SW 1271 (cell line): ENCODE results near the gene RPL37A.
"Not testable (repeated sequence)": the region's sequence is repeated elsewhere in the genome, so short reads cannot be mapped to it uniquely, and the experiment has no call there.

ENCODE experiments used
- DNase-seq, 2 experiments: peaks; one replicate each; lab custom pipeline; 2025; lab: John Stamatoyannopoulos, UW

Gene RPL37A

DNA sequence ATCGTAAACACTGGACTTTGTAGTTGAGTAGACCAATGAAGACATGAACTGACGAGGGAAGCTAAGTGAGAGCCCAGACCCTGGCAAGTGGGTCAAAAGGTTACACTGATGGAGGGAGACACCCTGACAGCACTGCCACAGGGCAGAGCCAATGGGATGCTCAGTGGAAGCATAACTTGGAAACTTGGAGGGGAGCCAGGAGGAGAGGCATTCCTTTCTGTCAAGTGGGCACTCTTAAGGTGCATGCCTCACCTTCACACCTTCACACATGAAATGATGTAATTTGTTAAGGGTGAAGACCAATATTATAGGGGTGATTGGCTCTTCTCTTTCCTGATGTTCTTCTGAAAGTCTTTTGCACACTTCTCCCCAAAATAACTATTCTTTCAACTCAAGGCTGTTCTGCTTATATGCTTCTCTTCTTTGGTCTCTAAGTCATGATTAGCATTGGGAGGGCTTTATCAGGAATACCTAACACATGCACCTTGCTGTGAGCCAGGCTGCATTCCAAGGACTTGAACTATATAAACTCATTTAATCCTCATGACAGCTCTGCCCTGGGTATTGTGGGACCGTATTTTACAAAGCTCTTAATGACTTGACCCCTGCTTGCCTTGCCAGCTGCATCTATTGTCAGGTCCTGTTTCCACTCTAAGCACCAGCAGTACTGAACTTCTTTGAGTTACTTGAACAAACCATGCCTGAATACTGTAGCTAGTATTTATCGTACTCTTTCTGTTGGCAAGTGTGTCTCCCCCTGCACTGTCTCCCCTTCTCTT is 19.0 kb downstream of the RPL37A start:
- no peak for DNase-seq

DNA sequence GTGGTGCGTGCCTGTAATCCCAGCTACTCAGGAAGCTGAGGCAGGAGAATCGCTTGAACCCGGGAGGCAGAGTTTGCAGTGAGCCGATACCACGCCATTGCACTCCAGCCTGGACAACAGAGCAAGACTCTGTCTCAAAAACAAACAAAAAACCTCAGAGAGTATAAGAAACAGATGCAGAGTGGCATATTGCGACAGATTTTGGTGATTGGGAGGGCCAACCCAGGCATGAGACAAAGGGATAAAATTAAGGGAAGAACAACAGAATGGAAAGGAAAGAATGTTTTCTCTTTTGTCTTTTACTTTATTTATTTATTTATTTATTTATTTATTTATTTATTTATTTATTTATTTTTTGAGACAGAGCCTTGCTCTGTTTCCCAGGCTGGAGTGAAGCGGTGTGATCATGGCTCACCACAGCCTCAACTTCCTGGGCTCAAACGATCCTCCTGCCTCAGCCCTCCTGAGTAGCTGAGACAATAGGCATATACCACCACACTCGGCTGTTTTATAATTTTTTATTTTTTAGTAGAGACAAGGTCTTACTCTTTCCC is 20.0 kb downstream of the RPL37A start:
- not testable (repeated sequence) for DNase-seq

DNA sequence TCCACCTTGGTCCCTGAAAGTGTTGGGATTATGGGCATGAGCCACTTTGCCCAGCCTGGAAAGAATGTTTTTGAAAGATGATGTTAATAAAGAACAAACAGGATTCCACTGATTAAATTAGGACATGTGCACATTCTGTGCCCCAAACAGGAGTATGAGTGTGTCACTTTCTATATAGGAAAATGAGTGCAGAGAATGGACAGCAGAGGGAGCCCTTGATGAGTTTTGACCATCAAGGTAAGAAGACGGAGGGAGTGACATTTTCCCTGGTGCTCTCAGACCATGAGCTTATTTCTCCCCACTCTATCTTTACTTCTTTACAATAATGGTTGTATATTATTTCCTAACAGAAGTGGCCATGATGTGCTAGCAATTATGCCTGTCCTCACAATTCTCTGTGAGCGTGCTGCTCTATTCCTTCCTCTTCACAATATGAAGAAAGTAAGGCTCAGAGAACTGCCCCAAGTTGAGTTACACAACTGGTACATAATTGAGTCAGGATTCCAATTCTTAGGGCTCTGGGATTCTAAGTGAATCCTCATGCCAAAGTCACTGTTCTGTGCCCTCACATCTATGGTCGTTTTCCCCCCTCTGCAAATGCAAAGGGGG is 20.6 kb downstream of the RPL37A start:
- DNase-seq = peak; percentile 29 to 65

DNA sequence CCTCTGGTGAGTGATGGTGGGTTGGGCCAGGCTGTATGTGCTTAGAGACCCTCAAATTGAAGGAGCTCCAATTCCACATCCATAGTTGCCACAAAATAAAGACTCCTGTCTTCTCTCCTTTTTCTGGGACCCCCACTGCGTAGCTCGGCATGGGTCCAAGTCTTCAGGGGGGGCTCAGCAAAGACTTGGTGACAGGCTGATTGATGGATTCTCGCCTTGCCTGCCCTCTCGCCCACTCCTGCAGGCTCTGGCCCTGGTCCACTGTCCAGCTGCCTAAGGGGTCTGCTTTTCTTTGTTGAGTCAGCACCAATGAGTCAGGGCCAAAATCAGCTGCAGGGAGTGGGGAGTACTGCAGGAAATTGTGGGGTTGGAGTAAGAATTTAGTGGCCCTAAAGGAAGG is 21.5 kb downstream of the RPL37A start:
- no peak for DNase-seq

DNA sequence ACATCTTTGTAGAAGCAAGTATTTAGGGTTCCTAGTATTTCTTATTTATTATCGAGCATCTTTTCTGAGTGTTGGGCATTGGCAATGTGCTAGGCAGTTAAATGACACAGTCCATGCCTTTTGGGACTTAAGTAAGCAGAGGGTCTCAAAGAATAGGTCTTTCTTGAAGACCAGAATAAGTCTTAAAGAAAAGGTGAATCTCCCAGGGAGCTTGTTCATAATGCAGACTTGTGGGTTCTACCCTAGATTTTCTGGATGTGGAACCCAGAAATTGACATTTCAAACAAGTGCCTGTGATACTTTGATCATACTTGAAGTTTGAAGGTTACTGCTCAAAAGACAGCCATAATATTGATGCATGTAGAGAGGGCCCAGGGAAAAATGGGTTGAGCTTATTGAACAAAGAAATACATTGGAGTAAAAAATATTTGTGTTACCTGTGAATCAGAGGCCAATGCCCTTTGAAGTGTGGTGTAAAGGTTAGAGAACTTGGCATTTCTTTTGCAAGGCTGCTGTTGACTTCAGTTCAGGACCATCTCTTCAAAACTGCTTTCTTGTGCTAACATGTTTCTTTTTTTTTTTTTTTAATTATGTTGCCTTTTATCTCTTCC is 24.4 kb downstream of the RPL37A start:
- DNase-seq = no peak

DNA sequence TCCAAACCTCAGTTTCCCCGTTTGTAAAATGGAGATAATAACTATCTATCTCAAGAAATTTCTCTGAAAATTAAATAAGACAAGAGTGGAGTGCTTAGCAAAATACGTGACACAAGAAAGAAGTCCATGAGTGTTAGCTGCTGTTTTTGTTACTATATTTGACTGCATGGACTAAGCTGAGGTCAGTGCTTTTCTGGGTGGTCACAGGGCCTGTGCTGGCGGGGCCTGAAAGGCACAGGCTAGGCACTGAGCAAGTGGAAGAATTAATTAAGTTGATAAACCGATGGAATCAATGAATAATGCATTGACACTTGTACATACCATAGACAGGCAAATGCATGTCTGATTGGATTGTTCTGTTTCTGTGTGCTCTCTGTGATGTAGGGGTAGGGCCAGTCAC is 27.3 kb downstream of the RPL37A start:
- DNase-seq = no peak

DNA sequence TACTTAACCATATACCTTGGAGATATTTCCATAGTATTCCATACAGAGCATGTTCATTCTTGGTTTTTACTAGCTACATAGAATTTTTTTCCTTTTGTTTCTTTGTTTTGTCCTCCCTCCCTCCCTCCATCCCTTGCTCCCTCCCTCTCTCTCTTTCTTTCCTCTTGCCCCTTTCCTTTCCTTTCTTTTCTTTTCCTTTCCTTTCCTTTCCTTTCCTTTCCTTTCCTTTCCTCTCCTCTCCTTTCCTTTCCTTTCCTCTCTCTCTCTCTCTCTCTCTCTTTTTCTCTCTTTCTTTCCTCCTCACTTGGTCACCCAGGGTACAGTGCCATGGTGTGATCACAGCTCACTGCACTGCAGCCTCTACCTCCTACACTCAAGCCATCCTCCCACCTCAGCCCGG is 28.3 kb downstream of the RPL37A start:
- DNase-seq = no peak

DNA sequence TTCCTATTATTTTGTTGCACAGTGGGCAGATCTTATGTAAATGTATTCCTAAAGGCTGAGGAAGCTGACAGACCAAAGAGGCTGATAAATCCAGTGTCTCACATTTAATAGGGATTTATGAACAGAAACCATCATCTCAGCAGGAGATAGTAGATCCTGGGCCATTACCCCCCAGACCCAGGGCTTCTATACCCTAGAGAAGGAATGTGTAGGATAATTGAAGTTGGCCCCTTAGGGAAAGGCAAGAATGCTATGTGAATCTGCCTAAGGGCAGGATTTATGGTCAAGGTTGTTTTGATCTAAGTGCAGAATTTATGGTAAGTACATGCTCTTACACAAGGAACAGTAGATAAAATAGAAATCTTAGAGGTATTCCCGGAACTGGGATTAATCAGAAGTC is 29.0 kb downstream of the RPL37A start:
- DNase-seq = no peak

DNA sequence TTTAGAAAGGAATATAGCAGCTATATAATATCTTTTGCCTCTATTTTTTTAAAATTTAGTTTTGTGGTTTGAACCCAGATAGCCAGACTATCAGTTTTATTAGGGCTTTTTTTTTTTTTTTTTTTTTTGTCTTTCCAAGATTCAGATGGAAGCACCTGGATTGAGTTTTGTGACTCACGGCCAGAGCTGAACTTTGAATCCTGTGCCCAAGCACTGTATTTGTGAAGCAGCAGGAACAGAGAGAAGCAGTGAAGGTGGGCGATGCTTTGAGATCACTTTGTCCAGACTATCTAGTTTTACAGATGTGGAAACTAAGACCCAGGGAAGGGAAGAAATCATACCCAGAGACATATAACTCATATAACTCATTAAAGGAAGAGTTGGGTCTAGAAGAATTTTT is 33.9 kb downstream of the RPL37A start:
- DNase-seq = no peak

DNA sequence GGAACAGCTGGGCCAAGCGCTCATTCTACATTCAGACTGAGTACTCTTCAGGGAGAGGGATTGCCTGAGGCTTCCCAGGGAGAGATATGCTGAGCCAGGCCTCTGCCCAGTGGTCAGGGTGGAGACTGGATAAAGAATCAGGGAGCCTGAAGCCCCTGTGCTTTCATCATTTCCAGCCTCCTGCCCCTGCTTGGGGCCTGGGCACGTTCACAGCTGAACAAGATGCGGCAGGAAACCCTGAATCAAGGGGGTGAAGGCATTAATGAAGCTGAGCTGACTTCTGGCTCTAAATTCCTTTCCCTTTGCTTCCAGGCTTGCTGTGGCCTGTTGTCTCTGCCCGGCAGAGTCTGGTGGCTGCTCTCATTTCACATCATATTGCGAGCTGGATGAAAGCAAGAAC is 35.0 kb downstream of the RPL37A start:
- DNase-seq = no peak

DNA sequence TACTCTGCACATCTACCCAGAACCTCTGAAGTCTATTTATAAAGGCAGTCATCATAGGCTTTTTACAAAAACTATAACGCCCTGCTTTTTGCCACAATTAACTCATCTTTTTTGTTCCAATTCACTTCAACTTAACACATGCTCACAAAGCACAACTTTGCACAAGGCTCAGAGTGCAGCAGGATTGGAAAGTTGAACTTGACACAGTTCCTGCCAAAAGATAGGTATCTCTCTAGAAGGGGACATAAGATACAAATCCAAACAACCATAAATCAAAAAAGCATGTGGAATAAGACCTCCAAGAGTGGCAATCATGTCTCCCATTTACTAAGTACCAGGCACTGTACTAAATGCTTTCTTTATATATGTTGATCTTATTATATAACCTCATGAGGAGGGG is 36.2 kb downstream of the RPL37A start:
- no peak for DNase-seq

DNA sequence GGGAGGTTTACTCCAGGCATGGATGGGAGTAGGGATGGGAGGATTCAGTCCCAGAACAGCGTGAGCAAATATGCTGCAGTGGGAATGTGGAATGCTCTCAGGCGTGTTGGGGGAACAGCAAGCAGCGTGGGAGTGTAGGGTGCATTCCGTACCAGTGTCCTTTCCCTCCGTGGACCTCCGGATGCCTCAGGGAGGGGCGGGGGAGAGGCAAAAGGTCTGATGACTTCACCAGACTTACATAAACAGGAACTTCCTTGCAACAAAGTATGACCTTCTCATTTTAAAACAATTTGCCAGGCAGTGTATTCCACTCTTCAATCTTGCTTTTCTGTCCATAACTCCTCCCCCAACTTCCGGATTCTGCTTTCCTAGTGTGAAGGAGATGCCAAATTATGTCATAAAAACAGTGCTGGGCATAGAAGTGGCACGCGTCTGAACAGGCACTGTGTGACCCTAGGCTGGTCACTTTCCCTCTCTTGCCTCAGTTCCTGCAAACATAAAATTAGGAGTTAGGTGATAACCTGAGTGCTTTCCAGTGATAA is 36.9 kb downstream of the RPL37A start:
- DNase-seq = peak; percentile 77 to 81

DNA sequence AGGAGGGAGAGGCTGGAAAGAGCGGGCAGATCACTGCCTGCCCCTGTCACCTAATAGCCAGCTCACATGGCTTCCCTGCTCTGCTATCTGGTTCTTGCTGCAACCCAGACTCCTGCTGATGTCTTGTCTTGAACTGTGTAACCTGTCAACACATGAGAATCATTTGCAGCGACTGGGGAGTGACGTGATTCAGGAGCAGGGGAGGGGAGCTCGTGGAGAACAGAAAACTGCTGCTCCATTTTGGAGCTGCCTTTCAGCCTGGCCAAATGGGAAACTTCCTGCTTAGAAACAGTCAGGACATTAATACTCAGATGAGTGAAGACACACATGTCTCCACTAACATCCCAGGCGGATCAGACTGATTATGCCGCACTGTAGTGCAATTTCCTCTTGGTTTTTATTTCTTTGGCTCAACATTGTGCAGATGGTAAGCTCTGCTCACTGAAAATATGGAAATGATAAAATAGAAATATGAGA is 38.1 kb downstream of the RPL37A start:
- no peak for DNase-seq

DNA sequence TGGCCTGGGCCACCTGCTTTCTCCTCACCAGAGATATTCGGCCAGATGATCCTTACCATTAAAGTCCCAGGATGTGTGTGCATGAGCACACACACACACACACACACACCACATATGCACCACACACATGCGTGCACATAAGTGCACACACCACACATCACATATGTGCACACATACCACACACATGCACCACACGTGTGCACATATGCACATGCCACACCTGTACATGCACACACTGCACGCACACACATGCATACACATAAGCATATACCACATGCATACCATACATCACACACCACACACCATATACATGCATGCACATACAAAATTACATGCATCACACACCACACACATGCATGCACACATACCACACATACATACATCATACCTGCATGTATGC is 38.7 kb downstream of the RPL37A start:
- DNase-seq = no peak

DNA sequence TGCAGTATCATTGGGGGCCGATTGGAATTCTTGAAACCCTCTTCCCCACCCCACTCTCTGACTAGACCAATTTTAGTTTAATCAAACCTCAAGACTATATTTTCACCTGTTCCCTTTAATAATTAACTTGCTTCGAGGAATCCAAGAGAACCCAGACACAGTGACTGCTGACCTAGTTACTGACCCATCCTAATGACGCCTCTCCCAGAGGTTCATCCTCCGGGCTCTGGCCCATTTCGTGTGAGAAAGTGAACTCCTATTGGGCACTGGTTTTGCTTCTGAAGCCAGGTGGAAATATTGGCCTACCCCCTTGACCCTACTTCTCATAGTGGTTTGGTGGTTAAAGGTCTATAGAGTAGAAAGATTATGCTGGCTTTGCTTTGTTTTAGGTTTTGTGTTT is 39.9 kb downstream of the RPL37A start:
- no peak for DNase-seq

DNA sequence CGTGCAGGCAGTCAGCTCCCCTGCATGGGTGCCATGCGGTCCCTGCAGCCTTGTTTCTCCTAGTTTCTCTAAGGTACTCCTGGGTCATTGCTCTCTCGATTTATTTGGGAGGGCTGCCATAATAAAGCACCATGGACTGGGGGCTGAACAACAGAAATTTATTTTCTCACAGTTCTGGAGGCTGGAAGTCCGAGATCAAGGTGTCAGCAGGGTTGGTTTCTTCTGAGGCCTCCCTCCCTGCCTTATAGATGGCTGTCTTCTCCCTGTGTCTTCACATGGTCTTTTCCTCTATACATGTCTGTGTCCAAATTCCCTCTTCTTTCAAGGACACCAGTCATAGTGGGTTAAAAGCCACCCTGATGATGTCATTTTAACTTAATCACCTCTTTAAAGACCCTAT is 40.5 kb downstream of the RPL37A start:
- DNase-seq = no peak

DNA sequence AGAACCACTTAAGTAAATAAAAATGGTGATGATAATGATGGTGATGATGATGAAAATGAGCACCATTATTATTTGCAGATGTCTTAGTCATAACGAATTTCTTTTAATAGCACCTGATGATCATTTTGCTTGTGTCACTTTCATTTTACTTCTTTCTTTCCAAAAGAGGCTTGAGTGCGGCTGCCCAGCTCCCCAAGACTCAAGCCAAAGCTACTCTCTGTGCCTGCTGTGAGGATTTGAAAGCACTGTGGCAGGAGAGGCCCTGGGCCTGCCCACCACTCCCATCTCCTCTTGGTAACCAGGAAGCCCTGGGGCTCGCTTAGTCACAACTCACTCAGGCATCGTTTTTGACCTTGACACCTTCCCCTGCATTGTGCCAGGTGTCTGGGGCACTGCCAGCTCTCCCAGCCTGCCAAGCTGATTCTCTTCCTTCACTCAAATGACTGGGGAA is 41.2 kb downstream of the RPL37A start:
- DNase-seq = peak in 1 of 2 experiments; percentile 28

DNA sequence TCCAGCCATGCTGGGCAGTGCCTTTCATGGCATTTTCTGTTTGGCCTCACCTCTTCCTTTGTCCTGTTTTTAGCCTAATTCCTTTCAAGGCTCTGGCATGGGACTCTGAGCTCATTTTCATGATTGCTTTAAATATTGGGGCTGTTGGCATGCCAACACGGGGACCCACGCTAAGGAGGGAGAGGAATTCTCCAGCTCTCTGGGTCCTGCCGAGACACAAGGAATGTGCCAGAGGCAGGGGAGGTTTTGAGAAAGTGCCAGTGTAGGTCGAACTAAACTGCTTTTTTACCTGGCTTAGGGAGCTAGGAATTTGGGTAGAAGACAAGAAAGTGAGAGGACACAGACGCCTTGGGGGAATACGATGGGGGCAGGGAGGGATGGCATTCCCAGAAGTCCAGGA is 42.3 kb downstream of the RPL37A start:
- no peak for DNase-seq

DNA sequence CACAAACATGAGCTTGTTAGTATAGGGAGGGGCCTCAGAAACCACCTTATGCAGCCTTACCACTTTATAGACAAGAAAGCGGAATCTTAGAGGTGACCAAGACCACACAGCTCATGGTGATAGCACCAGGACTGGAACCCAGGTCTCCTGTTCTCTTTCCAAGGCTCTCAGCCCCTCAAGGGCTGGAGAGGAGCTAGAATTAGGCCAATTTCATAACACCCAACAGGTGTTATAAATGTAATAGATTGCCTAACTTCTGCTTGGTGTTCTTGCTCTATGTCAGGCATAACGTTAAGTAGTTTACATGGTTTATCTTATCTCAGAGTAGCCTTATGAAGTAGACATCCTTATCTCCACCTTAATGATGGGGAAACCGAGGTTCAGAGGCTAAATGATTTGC is 42.9 kb downstream of the RPL37A start:
- DNase-seq = no peak

DNA sequence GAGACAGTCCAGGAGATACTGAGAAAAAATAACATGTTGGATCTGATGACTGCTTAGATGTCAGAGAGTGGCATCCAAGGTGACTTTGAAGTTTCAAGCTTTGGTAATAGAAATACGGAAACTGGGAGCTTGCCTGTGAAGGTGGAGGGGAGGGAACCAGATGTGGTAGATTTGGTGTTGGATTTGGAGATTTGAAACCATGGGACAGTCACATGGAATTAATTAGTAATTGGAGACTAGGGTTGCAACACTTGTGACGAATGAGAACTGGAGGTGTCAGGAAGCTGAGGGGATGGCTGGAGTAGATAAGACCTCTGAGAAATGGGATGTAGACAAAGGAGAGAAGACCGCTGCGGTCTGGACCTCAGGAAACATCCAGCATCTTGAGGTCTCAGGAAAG is 46.7 kb downstream of the RPL37A start:
- DNase-seq = no peak

DNA sequence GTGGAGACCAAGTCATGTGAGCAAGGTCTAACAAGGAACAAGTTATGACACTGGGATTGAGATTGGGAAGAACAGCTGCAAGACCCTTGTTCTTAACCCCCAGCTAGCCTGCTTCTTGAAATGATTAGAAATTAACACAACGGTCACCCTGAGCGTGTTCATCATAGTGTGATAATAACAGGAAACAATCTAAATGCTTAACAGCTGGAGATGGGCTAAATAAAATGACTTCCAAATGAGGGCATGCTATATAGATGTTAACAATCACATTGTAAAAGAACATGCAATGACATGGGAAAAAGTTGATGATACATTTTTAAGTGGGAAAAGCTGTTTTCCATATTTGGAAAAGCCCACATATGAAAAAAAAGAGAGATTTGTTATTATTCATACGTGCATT is 47.6 kb downstream of the RPL37A start:
- no peak for DNase-seq

DNA sequence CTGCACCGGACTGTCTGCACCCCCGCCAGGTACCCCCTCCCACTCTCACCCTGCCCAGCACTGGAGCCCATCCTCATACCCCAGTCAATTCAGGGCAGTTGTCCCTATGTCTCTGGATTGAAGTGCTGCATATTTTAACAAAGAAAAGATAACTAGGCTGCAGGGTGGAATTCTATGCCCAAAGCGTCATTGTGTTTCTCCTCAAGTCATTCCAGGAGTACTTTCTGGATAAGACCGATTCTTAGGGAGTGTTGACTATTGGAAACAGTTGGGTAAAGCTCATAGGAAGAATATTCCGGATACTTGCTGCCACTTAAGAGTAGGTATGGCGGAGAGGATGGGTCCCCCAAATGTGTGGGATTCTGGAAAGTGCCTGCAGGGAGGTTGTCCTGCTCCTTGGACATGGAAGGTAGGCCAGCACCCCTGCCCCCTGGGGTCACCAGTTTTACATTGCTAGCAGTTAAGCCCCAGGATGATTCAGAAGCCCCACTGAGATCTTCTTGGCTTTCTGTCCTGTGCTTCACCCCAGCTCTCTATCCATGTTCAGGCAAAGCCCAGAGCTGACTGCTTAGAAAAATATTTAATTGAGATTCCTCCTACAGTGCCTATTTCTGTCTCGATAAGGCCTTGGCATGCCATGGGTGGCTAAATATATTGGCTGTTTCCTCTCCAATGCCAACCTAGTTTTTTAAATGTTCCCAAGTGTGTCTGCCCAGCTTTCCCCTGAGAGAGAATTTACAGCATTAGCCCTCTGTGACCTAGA is 48.2 kb downstream of the RPL37A start:
- DNase-seq = no peak
